Cardiac fibroblast (primary cell): ENCODE data around the gene UNC79.

Experiments used
- DNase-seq, 2 donors: peaks; one replicate each; pipeline versions ENCODE4 v3.0.0 to v3.0.0-alpha.2; 2010; ENCODE audit warnings: low read depth in 2 of 2
- H3K4me3 ChIP-seq, 2 donors: replicated peaks in 1 of 2; 1 replicate in 1 of 2; 2 replicates in 1 of 2; pipeline ENCODE4 v1.5.1; 2011; ENCODE audit warnings: low read depth in 2 of 2, low read length in 2 of 2, mild to moderate bottlenecking in 2 of 2, moderate library complexity in 1 of 2
- TF ChIP-seq, protein P1 (sequence below): IDR thresholded peaks from one replicate; pipeline ENCODE4 v1.5.1; 2011; ENCODE audit warnings: low read depth, mild to moderate bottlenecking, low read length, inconsistent platforms

The UNC79 gene

DNA sequence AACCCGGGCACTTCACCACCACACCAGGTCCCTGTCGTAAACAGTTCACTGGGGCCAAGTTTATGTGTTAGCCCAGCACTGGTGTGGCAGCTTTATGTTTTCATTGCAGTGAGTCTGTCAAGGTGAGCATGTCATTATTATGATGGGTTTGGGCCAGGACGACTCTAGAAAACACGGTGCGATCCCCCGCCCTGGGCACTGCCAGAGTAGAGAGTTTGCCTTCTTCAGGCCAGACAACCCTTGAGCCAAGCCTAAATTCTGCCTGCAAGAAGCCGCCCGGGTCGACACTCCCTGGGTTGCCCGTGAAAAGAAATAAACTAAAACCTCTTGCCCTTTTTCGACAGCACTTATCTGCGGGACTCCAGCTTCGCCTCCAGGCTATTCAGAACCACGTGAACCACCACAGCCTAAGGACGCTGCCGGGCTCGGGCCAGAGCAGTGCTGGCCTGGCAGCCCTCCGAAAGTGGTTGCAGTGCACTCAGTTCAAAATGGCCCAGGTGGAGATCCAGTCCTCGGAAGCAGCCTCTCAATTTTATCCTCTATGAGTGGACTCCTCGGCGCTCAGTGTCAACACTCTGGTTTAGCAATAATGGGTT lies 275.7 kb downstream of the UNC79 start:
- TF ChIP-seq, protein P1, sequence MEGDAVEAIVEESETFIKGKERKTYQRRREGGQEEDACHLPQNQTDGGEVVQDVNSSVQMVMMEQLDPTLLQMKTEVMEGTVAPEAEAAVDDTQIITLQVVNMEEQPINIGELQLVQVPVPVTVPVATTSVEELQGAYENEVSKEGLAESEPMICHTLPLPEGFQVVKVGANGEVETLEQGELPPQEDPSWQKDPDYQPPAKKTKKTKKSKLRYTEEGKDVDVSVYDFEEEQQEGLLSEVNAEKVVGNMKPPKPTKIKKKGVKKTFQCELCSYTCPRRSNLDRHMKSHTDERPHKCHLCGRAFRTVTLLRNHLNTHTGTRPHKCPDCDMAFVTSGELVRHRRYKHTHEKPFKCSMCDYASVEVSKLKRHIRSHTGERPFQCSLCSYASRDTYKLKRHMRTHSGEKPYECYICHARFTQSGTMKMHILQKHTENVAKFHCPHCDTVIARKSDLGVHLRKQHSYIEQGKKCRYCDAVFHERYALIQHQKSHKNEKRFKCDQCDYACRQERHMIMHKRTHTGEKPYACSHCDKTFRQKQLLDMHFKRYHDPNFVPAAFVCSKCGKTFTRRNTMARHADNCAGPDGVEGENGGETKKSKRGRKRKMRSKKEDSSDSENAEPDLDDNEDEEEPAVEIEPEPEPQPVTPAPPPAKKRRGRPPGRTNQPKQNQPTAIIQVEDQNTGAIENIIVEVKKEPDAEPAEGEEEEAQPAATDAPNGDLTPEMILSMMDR, result no peak
- no peak overlapping the region for H3K4me3 ChIP-seq
- no peak for DNase-seq

DNA sequence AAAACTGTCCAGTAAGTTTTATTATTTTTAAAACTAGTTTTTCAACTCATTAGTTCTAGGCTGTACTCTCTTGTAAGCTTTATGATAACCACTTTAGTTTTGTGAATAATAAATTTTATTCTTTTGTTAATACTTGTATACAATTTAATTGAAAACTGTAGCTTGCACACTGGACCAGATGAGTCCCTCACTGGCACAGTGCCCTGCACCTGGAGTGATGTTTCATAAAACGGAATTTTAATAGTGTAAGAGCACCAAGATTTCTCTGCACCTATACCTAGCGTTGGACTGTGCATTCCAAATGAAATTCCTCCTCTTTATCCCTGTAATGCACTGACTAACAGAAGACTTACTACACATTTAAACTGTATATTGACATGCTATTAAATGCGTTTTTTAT lies 276.7 kb downstream of the UNC79 start:
- DNase-seq, result no peak
- no peak overlapping the region for H3K4me3 ChIP-seq
- TF ChIP-seq, protein P1, result no peak

GRCh38 chr14:93708311-93708734 lies 277.6 kb downstream of the UNC79 start:
- DNase-seq, result no peak
- TF ChIP-seq, protein P1, result no peak
- H3K4me3 ChIP-seq, result no peak overlapping the region

DNA sequence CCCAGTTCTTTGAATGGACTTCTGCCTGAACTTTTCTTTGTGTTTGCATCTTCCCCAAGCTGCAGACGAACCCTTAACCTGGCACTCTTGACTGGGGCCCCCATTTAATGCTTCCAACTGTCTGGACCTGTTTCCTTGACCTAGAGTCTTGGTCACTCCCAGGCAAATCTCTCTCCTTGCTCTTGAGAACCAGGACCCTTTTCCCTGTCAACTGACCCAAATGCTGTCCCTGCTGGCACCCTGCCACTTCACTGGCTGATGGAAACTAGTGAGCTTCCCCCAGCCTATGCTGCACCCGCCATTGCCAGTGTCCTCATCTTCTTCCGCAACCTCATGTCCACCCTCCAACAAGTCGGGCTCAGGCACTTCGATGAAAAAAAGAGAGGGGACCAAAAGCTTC lies 278.1 kb downstream of the UNC79 start:
- no peak for DNase-seq
- TF ChIP-seq, protein P1, result no peak
- no peak overlapping the region for H3K4me3 ChIP-seq

GRCh38 chr14:93709249-93709648 lies 278.5 kb downstream of the UNC79 start:
- no peak for DNase-seq
- TF ChIP-seq, protein P1, result no peak
- H3K4me3 ChIP-seq, result no peak overlapping the region

- no peak overlapping the region for H3K4me3 ChIP-seq
- no peak for DNase-seq
- TF ChIP-seq, protein P1, result no peak
These were observed 281.5 kb downstream of the UNC79 start for GRCh38 chr14:93712079-93712837.
